SU-DHL-6 (cell line): ENCODE data around the gene KCNN3.

Source experiments
- CTCF ChIP-seq: fragments of 200-600 bp; sonication (generic); IDR thresholded peaks from one replicate; pipeline ENCODE4 v1.5.1; 2017; ENCODE audit warnings: antibody characterized with exemption, mild to moderate bottlenecking, low read length, moderate library complexity; ENCODE audit not compliant: insufficient read depth, poor library complexity, severe bottlenecking
- EZH2phosphoT487 ChIP-seq: fragments of 200-600 bp; sonication (generic), shearing (Covaris generic); conservative IDR thresholded peaks from 2 replicates; pipeline ENCODE4 v1.6.1; 2018; ENCODE audit warnings: mild to moderate bottlenecking, antibody characterized with exemption, low read length, moderate library complexity, mixed read lengths

DNA sequence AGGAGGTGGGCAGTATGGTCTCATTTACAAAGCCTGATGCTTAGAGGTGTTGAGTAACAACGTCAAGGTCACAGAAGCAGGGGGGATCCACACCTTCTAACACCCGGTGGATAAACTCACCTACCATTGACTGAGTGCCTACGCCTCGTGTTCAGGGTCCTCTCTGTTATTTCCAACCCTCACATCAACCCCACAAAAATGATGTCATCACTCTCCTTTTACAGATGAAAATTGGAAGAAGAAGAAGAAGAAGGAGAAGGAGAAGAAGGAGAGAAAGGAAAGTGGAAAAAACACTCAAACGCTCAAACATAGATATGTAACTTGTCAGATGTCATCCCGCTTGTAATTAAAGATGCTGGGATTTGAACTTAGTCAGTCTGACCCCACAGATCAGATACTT lies 653 bp upstream of the KCNN3 start:
- TF ChIP-seq CTCF (no peak), EZH2phosphoT487 (no peak)
